Activated T-cell treated with anti-CD3 and anti-CD28 coated beads, Interleukin-2, amount 50 U/mL, for 24 hours (primary cell): ENCODE measurements around the gene PIGL.
"Not testable (repeated sequence)": the region's sequence is repeated elsewhere in the genome, so short reads cannot be mapped to it uniquely, and the experiment has no call there.

Experiments used
- DNase-seq: peaks from one replicate; pipeline ENCODE4 v3.0.0-alpha.2; 2020
- H3K27ac Mint-ChIP-seq: 2 replicates; pipeline ENCODE4 v1.8.0; 2020; ENCODE audit warnings: mild to moderate bottlenecking, mixed read lengths
- H3K27me3 Mint-ChIP-seq: 2 replicates; pipeline ENCODE4 v1.8.0; 2020; ENCODE audit warnings: mixed read lengths
- H3K36me3 Mint-ChIP-seq: 2 replicates; pipeline ENCODE4 v1.8.0; 2020; ENCODE audit warnings: low read depth, mixed read lengths
- H3K4me1 Mint-ChIP-seq: 2 replicates; pipeline ENCODE4 v1.8.0; 2020; ENCODE audit warnings: low read depth, mixed read lengths
- H3K4me3 Mint-ChIP-seq: 2 replicates; pipeline ENCODE4 v1.8.0; 2020; ENCODE audit warnings: mild to moderate bottlenecking, moderate library complexity, mixed read lengths
- H3K9me3 Mint-ChIP-seq: 2 replicates; pipeline ENCODE4 v1.8.0; 2020; ENCODE audit warnings: mixed read lengths

The PIGL gene

DNA sequence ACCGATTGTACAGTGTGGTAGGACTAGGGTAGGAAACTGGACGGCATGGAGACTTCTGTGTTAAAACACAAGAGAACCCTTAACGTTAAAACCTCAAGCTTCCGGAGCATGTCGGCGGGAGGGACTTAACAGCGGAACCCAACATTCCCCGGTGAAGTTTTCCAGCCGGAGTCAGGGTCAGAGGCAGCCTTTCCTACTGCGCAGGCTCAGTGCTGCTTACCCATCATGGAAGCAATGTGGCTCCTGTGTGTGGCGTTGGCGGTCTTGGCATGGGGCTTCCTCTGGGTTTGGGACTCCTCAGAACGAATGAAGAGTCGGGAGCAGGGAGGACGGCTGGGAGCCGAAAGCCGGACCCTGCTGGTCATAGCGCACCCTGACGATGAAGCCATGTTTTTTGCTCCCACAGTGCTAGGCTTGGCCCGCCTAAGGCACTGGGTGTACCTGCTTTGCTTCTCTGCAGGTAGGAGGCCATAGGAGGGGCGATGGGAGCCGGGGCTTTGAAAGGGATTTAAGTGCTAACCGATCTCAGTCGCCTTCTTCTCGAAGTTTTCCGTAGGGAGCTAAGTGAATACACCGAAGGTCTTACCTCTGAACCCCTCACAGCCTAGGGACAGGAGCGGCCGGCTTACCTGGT is at the start of gene PIGL:
TSS of gene PIGL (plus strand) at position 209 of the 634 bp plus-strand sequence. CDS start at position 226, 17 bp downstream.
- Mint-ChIP-seq H3K9me3 (no peaks in the 10 kb centered on the region), H3K27ac (peak within 1 kb of the TSS; percentile 96), H3K4me3 (peak within 1 kb of the TSS; percentile 98), H3K27me3 (no peaks in the 10 kb centered on the region), H3K4me1 (peaks cover 40% of the 10 kb centered on the region), H3K36me3 (peaks cover 41% of the 10 kb centered on the region)
- DNase-seq, result peak; percentile 92

DNA sequence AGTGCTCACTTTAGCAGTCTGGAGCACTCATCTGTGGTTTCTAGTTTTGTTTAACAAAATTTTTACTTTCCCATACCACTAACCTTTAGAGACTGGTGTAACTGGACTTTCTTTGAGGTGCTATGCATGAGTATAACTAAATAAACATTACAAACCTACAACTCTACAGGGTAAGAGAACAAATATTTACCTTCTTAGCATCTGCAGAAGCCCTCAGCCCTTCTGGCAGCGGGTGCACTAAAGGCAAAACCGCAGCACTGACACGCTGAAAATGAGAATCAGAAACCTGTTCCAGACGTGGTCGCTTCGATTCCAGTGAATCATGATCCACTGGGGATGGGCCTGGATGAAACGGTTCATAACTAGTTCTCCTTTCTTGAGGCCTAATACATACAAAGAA is 45.4 kb upstream of the PIGL start:
- H3K4me3 Mint-ChIP-seq, result no peak overlapping the region
- H3K9me3 Mint-ChIP-seq, result no peaks in the 10 kb centered on the region
- H3K4me1 Mint-ChIP-seq, result peaks cover 20% of the 10 kb centered on the region

DNA sequence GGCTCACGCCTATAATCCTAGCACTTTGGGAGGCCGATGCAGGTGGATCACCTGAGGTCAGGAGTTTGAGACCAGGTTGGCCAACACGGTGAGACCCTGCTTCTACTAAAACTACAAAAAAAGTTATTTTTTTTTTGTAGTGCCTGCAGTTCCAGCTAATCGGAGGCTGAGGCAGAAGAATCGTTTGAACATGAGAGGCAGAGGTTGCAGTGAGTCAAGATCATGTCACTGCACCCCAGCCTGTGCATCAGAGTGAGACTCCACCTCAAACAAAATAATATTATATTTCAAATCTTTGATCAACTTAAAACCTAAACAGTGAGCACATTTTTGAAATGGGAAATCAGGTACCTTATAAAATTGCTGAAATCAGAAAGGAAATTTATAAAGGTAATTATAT is 38.2 kb upstream of the PIGL start:
- Mint-ChIP-seq H3K27ac (no peak overlapping the region), H3K27me3 (no peaks in the 10 kb centered on the region), H3K4me3 (no peak overlapping the region), H3K36me3 (peaks cover 48% of the 10 kb centered on the region), H3K4me1 (peaks cover 30% of the 10 kb centered on the region), H3K9me3 (no peaks in the 10 kb centered on the region)
- DNase-seq, result no peak

More for the DNA sequence above, 45.4 kb upstream of the PIGL start:
- DNase-seq, result no peak
- Mint-ChIP-seq H3K27me3 (no peaks in the 10 kb centered on the region), H3K36me3 (peaks cover 59% of the 10 kb centered on the region), H3K27ac (peak overlapping the region; percentile 29)

DNA sequence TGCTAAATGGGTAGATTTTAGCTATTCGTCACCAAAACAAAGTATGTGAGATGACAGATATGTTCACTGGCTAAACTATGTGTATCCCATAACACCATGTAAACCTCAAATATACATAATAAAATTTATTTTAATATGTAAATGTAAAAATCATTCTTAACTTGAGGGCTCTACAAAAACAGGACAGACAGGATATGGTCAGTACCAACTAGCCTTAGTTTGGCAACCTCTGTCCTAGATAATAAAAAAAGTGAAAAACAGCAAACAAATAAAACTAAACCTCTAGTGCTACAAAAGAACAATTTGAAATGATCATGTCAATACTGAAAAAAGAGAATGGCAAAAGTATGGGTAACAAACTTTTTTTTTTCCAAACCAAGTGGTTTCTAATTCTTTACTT is 35.4 kb upstream of the PIGL start:
- DNase-seq, result no peak
- Mint-ChIP-seq H3K27ac (peak overlapping the region; percentile 27), H3K9me3 (no peaks in the 10 kb centered on the region), H3K4me3 (no peak overlapping the region), H3K36me3 (peaks cover 67% of the 10 kb centered on the region), H3K4me1 (peaks cover 38% of the 10 kb centered on the region), H3K27me3 (no peaks in the 10 kb centered on the region)

DNA sequence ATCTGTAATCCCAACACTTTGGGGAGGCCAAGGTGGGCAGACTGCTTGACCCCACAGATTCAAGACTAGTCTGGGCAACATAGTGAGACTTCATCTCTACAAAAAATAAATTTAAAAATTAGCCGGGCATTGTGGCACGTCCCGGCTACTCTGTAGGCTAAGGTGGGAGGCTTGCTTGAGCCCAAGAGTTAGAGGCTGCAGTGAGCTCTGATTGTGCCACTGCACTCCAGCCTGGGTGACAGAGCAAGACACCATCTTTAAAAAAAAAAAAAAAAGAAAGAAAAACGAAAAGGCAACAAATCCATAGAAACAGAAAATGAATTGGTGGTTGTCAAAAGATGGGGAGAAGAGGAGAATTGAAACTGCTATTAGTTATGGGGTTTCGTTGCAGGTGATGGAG is 29.4 kb upstream of the PIGL start:
- Mint-ChIP-seq H3K27me3 (no peaks in the 10 kb centered on the region), H3K4me3 (no peak overlapping the region), H3K9me3 (no peaks in the 10 kb centered on the region), H3K36me3 (peaks cover 87% of the 10 kb centered on the region), H3K27ac (no peak overlapping the region), H3K4me1 (peaks cover 40% of the 10 kb centered on the region)
- no peak for DNase-seq

DNA sequence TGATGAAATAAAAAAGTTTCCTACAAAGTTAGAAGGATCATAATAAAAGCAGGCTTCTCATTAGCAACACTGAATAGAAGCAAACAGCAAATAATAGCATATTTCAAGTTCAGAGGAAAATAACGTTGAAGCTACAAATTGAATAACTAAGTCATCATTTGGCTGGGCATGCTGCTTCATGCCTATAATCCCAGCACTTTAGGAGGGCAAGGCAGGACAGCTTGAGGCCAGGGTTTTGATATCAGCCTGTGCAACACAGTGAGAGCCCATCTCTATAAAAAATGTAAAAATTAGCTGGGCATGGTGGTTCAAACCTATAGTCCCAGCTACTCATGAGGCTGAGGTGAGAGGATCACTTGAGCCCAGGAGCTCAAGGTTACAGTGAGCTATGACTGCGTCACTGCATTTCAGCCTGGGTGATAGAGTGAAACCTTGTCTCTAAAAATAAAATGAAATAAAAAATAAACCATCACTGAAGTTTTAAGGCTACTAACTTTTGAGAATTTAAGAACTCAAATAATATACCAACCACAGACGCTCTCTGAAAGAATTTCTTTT is 27.1 kb upstream of the PIGL start:
- H3K27me3 Mint-ChIP-seq, result no peaks in the 10 kb centered on the region
- H3K36me3 Mint-ChIP-seq, result peaks cover 83% of the 10 kb centered on the region
- H3K9me3 Mint-ChIP-seq, result no peaks in the 10 kb centered on the region
- peaks cover 33% of the 10 kb centered on the region for H3K4me1 Mint-ChIP-seq
- H3K27ac Mint-ChIP-seq, result no peak overlapping the region
- no peak for DNase-seq
- H3K4me3 Mint-ChIP-seq, result no peak overlapping the region

DNA sequence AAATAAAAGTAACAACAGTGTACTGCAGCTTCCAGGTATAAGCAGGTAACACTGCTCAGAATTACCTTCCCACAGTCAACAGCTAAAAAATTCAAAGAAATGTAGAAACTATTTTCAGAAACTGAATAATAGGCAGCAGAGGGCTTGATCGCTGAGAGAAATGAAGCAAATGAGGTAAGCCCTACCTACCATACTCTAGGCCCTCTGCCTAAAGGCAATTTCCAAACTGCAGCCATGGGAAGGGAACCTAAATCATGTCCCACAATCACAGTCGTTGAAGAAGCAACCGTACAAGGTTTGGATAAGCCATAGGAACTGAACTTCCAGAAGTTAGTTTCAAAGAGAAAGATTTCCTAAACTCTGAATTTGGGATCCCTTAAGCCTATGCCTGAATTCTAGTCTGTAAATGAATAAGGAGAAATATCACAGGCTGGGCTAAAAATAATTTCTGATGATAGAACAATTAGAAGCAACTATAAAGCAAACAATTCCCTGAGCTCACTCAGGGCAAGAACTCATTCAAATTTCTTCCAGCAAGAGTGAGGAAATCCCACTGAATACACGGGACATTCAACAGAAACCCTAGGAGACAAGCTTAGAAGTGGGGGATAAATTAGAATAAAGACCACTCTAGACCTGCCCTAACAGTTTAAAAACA is 26.2 kb upstream of the PIGL start:
- H3K4me3 Mint-ChIP-seq, result no peak overlapping the region
- peak overlapping the region; percentile 57 for H3K27ac Mint-ChIP-seq
- H3K27me3 Mint-ChIP-seq, result no peaks in the 10 kb centered on the region
- peaks cover 32% of the 10 kb centered on the region for H3K4me1 Mint-ChIP-seq
- no peak for DNase-seq
- H3K9me3 Mint-ChIP-seq, result no peaks in the 10 kb centered on the region
- H3K36me3 Mint-ChIP-seq, result peaks cover 77% of the 10 kb centered on the region

DNA sequence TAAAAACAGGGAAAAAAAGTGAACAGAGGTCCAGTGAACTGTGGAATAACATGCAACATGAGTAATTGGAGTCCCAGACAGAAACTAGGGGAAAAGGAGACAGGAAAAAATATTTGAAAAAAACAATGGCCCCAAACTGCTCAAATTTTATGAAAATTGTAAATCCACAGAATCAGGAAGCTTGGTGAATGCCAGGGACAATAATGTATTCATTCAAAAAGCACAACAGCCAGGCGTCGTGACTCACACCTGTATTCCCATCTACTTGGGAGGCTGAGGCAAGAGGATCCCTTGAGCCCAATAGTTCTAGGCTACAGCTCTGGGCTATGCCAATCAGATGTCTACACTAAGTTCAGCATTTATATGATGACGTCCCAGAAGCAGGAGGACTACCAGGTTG is 25.4 kb upstream of the PIGL start:
- Mint-ChIP-seq H3K27ac (peak overlapping the region; percentile 26), H3K4me1 (peaks cover 31% of the 10 kb centered on the region), H3K36me3 (peaks cover 70% of the 10 kb centered on the region)

DNA sequence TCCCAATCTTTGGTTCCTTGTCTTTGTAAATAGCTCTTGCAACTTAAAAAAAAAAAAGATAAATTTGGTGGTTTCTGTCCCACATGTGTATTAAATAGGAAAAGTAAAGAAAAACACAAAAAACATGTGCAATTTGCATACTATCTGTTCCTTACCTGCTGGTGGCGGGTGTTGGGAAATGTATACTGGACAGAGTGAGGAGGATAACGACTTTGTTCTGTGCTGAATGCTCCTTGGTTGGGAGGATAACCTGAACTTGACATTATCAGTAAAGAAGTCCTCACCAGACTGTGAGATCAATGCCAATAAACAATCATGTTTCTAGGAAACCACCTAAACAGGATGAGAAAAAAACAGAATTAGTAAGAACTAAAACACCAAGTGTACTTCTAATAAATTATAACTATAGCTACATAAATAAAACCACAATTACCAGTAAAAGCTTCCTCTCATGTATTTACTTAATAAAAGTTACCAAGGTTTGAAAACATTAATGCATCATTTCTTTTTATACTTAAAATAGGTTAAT is 22.6 kb upstream of the PIGL start:
- H3K27me3 Mint-ChIP-seq, H3K4me3 Mint-ChIP-seq, H3K9me3 Mint-ChIP-seq, DNase-seq: not testable (repeated sequence)
- Mint-ChIP-seq H3K36me3 (peaks cover 70% of the 10 kb centered on the region), H3K4me1 (peaks cover 34% of the 10 kb centered on the region), H3K27ac (peak overlapping the region; percentile 38)

More for the DNA sequence above, 25.4 kb upstream of the PIGL start:
- Mint-ChIP-seq H3K4me3 (no peak overlapping the region), H3K27me3 (no peaks in the 10 kb centered on the region), H3K9me3 (no peaks in the 10 kb centered on the region)
- no peak for DNase-seq

DNA sequence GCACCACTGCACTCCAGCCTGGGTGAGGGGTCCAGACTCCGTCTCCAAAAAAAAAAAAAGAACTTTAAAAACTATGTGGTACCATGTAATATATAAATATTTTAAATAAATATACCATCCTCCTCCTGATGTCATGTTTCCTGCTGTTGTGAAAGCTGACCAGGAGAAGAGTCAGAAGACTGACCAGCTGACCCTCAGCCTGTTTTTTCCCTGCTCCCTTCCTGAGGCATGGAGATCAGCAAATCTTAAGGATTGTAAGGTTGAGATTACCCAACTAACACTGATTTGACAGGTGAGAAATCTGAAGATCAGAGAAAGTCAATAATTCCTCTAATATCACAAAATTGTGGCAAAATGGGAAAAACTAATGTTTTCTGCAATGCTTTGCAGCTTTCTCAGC is 19.7 kb upstream of the PIGL start:
- H3K36me3 Mint-ChIP-seq, result peaks cover 45% of the 10 kb centered on the region
- H3K4me3 Mint-ChIP-seq, result no peak overlapping the region
- H3K9me3 Mint-ChIP-seq, result no peaks in the 10 kb centered on the region
- H3K27me3 Mint-ChIP-seq, result no peaks in the 10 kb centered on the region
- H3K27ac Mint-ChIP-seq, result no peak overlapping the region
- DNase-seq, result no peak
- peaks cover 44% of the 10 kb centered on the region for H3K4me1 Mint-ChIP-seq

DNA sequence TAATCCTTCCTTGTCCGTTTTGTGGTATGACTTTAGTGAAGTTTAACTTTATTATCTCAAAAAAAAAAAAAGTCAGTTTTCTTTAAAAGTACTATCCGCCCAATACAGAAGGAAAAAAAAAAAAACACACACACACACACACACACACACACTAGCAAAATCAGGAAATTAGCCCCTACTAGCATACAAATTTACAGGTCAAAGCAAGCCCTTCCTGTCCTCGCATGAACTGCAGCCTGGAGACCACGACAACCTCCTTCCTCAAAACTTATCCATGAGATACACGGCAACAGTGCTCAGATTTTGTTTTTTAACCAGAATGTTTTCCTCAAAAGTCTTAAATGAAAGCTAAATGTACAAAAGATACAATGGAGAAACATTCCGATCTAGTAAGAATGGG is 17.9 kb upstream of the PIGL start:
- no peak for DNase-seq
- Mint-ChIP-seq H3K4me3 (peak overlapping the region; percentile 3), H3K27me3 (no peaks in the 10 kb centered on the region), H3K36me3 (peaks cover 28% of the 10 kb centered on the region), H3K4me1 (peaks cover 56% of the 10 kb centered on the region), H3K27ac (peak overlapping the region; percentile 71), H3K9me3 (no peaks in the 10 kb centered on the region)

DNA sequence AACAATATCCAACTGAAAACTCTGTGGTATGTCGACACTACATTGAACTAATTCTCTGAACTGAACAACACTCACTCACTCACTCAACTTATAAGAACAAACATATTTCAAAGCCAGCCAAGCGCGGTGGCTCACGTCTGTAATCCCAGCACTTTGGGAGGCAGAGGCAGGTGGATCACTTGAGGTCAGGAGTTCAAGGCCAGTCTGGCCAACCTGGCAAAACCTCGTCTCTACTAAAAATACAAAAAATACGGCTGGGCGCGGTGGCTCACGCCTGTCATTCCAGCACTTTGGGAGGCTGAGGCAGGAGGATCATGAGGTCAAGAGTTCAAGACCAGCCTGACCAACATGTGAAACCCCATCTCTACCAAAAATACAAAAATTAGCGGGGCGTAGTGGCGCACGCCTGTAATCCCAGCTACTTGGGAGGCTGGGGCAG is 15.3 kb upstream of the PIGL start:
- not testable (repeated sequence) for DNase-seq, H3K9me3 Mint-ChIP-seq, H3K27me3 Mint-ChIP-seq, H3K4me3 Mint-ChIP-seq
- H3K36me3 Mint-ChIP-seq, result peaks cover 27% of the 10 kb centered on the region
- H3K27ac Mint-ChIP-seq, result peak overlapping the region; percentile 71
- peaks cover 65% of the 10 kb centered on the region for H3K4me1 Mint-ChIP-seq

DNA sequence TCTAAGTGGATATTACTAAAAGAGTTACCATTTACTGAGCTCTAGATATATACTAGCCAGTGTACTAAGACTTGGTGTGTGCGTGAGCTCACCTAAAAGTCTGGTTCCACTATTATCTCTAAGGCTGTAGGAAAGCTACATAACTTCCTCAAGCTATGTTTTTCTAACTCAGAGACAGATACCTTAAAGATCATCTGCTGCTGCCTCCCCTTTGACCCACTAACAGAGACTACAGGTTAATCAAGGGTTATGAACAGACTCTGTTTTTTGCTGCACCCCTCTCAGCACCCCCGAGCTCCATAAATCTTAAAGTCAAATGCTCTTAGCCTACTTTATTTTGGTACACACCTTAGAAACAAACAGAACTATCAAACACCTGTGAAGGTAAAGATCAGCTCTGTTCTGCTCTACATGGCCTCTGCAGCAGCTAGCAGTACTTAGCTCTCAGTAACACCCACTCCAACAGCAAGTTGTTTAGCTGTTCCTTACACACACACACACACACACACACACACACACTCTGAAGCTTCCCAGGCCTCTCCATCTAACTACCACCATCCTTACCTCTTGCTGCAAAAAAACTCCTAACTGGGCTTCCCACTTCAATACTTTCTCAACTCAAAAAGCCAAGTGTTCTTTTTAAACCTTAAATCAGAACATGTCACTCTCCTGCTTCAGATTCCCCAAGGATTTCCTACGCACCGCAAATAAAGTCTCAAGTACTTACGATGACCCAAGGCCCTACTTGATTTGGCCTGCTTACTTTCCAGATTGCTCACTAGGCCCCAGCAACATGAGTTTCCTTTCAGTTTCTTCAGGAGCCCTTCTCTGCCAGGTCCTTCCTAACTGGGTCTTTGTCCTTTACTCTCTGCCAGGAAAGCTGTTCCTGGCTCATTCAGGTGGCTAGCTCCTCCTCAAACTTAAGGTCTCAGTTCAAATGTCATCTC is 14.2 kb upstream of the PIGL start:
- not testable (repeated sequence) for H3K4me3 Mint-ChIP-seq, DNase-seq, H3K27me3 Mint-ChIP-seq, H3K9me3 Mint-ChIP-seq
- H3K36me3 Mint-ChIP-seq, result peaks cover 18% of the 10 kb centered on the region
- H3K4me1 Mint-ChIP-seq, result peaks cover 68% of the 10 kb centered on the region
- peak overlapping the region; percentile 90 for H3K27ac Mint-ChIP-seq

DNA sequence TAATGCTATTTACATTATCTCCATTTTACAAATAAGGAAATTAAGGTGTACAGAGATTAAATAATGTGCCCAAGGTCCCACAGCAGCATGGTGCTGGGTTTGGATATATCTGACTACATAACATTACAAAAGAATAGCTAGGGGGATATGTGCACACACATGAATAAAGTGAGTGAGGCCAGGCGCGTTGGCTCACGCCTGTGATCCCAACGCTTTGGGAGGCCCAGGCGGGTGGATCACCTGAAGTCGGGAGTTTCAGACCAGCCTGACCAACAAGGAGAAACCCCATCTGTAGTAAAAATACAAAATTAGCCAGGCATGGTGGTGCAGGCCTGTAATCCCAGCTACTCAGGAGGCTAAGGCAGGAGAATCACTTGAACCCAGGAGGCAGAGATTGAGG is 12.2 kb upstream of the PIGL start:
- Mint-ChIP-seq H3K4me1 (peaks cover 63% of the 10 kb centered on the region), H3K27ac (peak overlapping the region; percentile 28), H3K36me3 (peaks cover 11% of the 10 kb centered on the region)
- H3K9me3 Mint-ChIP-seq, H3K4me3 Mint-ChIP-seq, H3K27me3 Mint-ChIP-seq, DNase-seq: not testable (repeated sequence)
